ENCODE results near the gene FYN.

The FYN gene

DNA sequence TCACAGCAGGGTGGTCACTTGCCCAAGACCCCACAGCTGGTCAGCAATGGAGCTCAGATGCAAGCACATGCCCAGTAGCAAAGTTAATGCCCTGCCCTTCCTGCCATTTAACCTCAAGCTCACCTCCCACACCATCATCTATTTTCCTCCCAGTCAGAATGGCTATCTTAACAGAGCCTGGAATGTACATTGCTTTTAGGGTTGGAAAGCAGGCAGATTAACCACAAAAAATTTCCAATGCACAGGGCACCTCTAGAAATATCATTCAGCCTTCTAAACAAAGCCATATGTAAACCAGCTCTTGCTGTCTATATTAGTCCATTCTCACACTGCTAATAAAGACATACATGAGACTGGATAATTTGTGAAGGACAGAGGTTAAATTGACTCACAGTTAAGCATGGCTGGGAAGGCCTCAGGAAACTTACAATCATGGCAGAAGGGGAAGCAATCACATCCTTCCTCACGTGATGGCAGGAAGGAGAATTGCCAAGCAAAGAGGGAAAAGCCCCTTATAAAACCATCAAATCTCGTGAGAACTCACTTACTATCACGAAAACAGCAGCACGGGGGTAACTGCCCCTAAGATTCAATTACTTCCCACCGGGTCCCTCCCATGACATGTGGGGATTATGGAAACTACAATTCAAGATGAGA, 106.9 kb downstream of the FYN start:
- DNase-seq: no peak

- no peak for DNase-seq
Observed at GRCh38 chr6:111765763-111766162, 107.5 kb downstream of the FYN start.

DNA sequence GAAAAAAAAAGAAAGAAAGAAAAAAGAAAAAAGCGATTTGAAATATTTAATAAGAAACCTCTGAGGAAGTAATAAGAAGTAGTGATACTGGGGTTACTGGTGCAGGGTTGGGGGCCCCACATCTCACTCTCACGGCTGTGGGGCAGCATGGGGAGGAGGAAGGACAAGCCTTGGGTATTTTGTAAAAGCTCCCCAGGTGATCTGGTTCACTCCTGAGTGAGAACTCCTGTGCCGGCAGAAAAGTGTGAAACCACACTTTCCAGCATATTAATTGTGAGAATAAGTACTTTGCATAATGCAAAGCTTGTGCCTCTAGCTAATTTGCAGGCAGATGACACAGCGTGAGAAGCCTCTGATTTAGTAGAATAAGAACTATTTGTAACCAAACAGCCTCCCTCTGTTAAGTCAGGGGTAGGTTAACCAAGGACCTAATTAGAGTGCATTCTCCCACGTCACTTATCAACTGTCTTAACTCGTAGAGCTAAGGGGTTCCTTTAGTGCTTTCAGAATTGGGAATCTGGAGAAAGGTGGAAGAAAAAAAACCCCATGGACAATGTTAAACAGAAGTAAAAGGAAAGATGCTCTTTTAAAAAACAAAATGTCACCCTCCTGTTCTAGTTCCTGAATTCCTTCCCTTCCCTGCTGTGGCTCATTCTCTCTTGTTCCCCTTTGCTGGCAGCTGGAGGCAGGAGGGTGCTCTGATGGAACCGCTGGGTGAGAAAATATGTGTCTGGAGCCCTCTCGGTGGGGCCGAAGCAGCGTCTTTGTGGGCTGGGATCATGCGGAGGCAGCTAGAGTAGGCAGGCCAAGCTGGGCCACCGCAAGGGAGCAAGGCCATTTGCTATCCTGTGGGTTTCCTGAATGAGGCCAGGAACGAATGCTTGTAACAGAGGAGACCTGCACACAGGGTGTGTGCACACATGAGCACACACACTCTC, 108.7 kb downstream of the FYN start:
- peak; percentile 35 for DNase-seq

- DNase-seq: no peak
Observed at GRCh38 chr6:111763381-111763780, 109.9 kb downstream of the FYN start.

- no peak for DNase-seq
Observed at GRCh38 chr6:111761783-111762312, 111.4 kb downstream of the FYN start.

- no peak for DNase-seq
Observed at GRCh38 chr6:111761212-111761611, 112.0 kb downstream of the FYN start.

DNA sequence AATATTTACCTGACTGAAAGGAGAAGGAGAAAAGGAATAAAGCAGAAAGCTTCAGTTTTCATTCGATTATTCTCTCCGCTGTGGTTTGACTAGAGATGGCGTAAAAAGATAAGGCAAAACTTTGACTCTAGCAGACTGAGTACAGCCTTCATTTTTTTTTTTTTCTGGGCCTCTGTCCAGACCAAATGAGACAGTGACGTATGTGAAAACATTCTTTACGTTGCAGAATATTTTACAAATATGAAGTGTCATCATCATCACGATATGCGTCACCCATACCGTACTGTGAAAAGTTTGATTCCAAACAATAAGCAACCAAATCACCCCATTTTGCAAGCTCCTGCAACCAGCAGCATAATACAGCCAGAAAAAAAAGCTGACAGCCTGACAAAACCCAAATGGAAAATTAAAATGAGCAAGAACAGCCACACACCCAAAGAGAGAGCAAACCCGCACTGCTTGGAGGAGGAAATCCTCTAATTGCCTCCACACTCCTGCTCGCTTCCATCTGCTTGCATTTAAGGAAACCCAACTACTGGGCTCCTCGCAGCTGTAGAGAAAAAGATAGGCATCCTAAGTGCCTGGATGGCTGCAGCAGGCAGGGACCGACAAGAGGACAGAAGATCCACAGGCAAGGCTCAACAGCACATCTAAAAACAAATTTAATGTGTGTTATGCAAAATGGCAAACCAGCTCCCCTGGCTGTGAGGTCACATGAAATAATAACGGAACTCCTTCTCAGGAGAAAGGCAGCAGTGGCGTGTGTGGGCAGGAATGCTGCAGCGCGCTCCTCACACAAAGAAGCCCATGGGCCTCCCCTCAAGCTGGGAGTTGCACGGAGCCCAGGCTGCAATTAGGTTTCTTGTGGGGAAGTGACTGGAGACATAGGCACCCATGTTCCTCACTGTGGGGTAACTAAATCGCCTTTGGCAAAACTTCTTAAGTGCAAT, 113.1 kb downstream of the FYN start:
- no peak for DNase-seq

DNA sequence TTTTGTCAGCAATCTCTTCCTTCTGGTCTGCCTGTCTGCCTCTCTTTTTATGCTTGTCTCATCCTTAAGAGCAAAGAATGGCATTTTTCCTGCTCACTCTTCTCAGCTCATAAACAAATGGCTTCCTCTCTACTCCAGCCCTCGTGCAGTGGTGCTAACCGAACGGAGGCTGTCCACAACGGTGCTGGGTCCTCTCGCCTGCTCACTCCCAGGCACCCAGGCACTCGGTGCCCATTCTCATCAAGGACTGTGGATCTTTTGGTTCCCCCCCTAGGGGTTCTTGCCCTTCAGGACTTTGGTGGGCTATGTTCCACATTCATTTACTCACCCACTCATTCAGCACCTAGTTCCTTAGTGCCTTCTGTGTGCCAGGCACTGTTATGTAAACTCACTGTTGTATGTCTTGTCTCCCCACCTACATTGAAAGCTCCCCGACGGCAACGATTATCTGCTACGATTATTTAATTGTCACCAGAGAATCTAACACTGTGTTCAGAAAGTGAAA, 113.9 kb downstream of the FYN start:
- no peak for DNase-seq

GRCh38 chr6:111758608-111759329, 114.5 kb downstream of the FYN start:
- DNase-seq: no peak

GRCh38 chr6:111757342-111757741, 115.9 kb downstream of the FYN start:
- no peak for DNase-seq

GRCh38 chr6:111754423-111754822, 118.8 kb downstream of the FYN start:
- DNase-seq: no peak

GRCh38 chr6:111753573-111753972, 119.7 kb downstream of the FYN start:
- no peak for DNase-seq

- DNase-seq: no peak
Observed at GRCh38 chr6:111752476-111752875, 120.8 kb downstream of the FYN start.

- peak; percentile 30 for DNase-seq
Observed at GRCh38 chr6:111750753-111751673, 122.2 kb downstream of the FYN start.

DNA sequence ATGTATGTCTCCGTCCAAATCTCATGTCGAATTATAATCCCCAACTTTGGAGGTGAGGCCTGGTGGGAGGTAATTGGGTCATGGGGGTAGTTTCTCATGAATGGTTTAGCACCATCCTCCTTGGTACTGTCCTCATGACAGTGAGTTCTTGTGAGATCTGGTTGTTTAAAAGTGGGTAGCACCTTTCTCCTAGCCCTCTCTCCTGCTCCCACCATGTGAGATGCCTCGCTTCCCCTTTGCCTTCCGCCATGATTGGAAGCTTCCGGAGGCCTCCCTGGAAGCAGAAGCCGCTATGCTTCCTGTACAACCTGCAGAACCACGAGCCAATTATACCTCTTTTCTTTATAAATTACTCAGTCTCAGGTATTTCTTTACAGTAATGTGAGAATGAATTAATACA, 123.1 kb downstream of the FYN start:
- DNase-seq: no peak

DNA sequence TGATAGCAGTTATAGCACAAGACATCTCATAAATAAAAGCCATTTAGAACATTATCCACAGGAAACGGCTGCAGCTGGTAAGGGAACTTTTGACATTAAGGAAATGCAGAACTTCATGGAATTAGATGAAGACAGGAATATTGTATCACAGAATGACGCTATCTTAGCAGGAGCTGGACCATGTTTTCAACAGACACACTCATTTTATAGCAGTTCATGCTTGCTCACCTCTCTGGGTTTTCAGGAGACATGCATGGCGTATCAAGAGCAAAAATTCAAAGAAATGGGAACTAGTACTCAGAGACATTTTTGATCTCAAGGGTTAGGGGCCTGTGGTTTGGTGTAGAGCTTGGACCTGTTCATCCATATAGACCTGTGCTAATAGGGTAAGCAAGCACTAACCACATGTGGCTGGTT, 125.0 kb downstream of the FYN start:
- no peak for DNase-seq

DNA sequence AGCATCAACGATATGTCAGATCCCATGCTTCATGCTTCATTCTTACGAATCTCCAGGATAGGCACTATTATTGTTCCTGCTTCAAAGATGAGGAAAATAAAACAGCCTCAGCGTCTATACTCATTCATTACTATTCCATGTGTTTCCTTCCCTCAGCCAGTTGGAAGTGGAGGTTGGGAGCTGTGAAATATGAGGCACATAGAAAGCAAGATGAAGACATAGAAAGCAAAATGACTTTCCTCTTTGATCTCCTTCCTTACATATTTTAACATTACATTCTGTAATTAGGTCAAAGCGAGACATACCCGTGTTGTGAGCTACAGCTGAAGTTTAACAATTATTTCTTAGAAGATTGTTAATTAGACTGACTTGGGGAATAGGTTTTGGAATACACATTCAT, 125.4 kb downstream of the FYN start:
- no peak for DNase-seq

DNA sequence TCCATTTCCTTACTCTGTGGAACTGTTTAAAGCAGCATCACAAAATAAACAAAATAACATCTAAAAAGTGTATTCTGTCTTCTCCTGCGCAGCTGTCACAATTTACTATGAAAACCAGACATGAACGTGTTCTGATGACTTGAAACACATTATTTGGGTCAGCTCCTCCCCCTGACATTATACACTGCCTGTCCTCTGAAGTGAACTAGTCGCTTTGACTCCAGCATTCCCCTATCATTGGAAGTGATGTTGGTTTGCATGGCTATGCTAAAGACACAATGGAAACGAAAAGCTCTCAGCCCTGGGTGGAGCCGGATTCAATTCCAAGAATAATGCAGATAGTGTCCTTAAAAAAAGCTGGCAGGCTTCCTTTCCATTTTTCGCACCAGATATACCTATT, 125.9 kb downstream of the FYN start:
- no peak for DNase-seq

DNA sequence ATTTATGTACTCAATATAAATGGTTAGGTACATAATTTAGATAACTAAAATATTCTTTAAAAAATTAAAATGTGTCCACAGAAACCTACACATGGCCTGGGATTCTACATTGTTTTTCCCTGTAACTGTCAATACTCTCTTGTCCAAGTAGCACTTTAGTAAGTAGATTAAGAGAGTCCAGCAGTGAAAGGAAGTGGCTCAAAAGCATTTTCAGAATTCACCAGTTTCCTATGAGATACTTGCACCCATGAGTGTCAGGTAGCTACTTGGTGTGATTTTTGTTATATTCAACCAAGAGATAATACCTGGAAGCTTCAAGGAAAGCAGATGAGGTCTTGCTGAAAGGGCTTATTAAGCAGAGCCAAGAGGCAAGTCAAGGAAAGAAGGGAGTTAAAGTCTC, 126.3 kb downstream of the FYN start:
- no peak for DNase-seq

- no peak for DNase-seq
Observed at GRCh38 chr6:111745636-111746035, 127.6 kb downstream of the FYN start.

DNA sequence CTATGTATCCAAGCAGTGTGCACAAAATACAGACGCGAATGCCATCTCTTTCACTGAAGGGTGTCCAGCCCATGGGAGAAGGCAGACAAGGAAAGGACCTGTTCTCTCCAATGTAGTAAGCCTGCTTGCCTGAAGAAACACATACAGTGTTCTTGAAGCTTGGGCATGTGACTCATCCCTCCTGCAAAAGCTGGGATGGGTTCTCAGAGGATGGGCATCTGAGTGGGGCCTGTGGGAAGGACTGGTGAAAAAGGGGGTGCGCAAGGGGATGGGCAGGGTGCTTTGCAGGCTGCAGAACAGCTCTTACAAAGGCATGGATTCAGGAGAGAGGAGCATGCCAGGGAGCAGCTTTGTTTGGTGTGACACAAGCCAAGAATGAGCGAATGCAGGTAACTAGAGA, 128.1 kb downstream of the FYN start:
- DNase-seq: no peak
